IMR-90 (cell line): Measurements from ENCODE around the gene DNAJC13. TPM values are rescaled to one million over a fixed set of nuclear protein-coding genes. Genes with fewer than 3 reads are reported as not detected.

Source experiments
- ATAC-seq: fragments of 200-7000 bp; cut with Tn5 transposase; 2 replicates; pipeline ENCODE4 v1.9.1; 2020; ENCODE audit warnings: low read depth, mild to moderate bottlenecking, moderate library complexity
- BruUV-seq: library from RNA; stranded (reverse); fragments of 400-500 nt; replicated peaks from 2 replicates; lab custom pipeline; 2021; lab: Mats Ljungman, UMichigan
- CTCF ChIA-PET: fragments of 300-600 bp; formaldehyde crosslinking; extraction: SDS; loops from one replicate; lab custom pipeline; 2021; ENCODE audit warnings: antibody characterized with exemption; lab: Yijun Ruan, JAX
- POLR2A ChIA-PET: fragments of 300-600 bp; sonication (Branson Sonifier 250); formaldehyde crosslinking; loops from one replicate; lab custom pipeline; 2022; ENCODE audit warnings: antibody characterized with exemption; ENCODE audit not compliant: unreplicated experiment; lab: Charles Lee
- DNase-seq: peaks from one replicate; pipeline ENCODE4 v3.0.0; 2013
- H2AFZ ChIP-seq: replicated peaks from 2 replicates; pipeline ENCODE3; 2013; ENCODE audit warnings: low read length, mild to moderate bottlenecking; ENCODE audit not compliant: poor library complexity
- H2AK5ac ChIP-seq: 2 replicates; pipeline ENCODE4 v1.6.1; 2013; ENCODE audit warnings: low read depth, low read length, inconsistent platforms
- H2AK9ac ChIP-seq: replicated peaks from 2 replicates; pipeline ENCODE3; 2013; ENCODE audit warnings: mild to moderate bottlenecking, low read depth, low read length, moderate library complexity; ENCODE audit not compliant: poor library complexity
- H2BK120ac ChIP-seq: 2 replicates; pipeline ENCODE4 v1.6.1; 2013; ENCODE audit warnings: low read depth, low read length, inconsistent platforms
- H2BK15ac ChIP-seq: 3 replicates; pipeline ENCODE4 v1.6.1; 2013; ENCODE audit warnings: low read depth, low read length, inconsistent platforms
- H2BK20ac ChIP-seq: 2 replicates; pipeline ENCODE4 v1.6.1; 2013; ENCODE audit warnings: low read depth, mild to moderate bottlenecking, inconsistent platforms, low read length, moderate library complexity
- H2BK5ac ChIP-seq: 2 replicates; pipeline ENCODE4 v1.6.1; 2013; ENCODE audit warnings: mild to moderate bottlenecking, low read depth, low read length, inconsistent platforms; ENCODE audit not compliant: poor library complexity, severe bottlenecking
- H3K14ac ChIP-seq: replicated peaks from 2 replicates; pipeline ENCODE4 v1.6.1; 2013; ENCODE audit warnings: low read depth, low read length, inconsistent platforms
- H3K18ac ChIP-seq: 2 replicates; pipeline ENCODE4 v1.6.1; 2013; ENCODE audit warnings: low read depth, low read length, control low read depth
- H3K23ac ChIP-seq: 2 replicates; pipeline ENCODE4 v1.6.1; 2013; ENCODE audit warnings: low read depth, low read length, inconsistent platforms
- H3K27ac ChIP-seq: 2 replicates; pipeline ENCODE4 v1.5.1; 2013; ENCODE audit warnings: mild to moderate bottlenecking, control low read depth, low read length; ENCODE audit not compliant: insufficient read depth
- H3K27me3 ChIP-seq: 2 replicates; pipeline ENCODE4 v1.6.1; 2013; ENCODE audit warnings: low read length; ENCODE audit not compliant: control insufficient read depth, insufficient read depth
- H3K36me3 ChIP-seq: 2 replicates; pipeline ENCODE4 v1.6.1; 2013; ENCODE audit warnings: low read length, mixed read lengths; ENCODE audit not compliant: control insufficient read depth, insufficient read depth
- H3K4ac ChIP-seq: 2 replicates; pipeline ENCODE4 v1.6.1; 2013; ENCODE audit warnings: low read depth, low read length, inconsistent platforms
- H3K4me1 ChIP-seq: 2 replicates; pipeline ENCODE4 v1.6.1; 2013; ENCODE audit warnings: low read length, mixed read lengths; ENCODE audit not compliant: control insufficient read depth, insufficient read depth
- H3K4me2 ChIP-seq: 2 replicates; pipeline ENCODE4 v1.6.1; 2013; ENCODE audit warnings: low read depth, mild to moderate bottlenecking, control low read depth, low read length, moderate library complexity
- H3K4me3 ChIP-seq: 2 replicates; pipeline ENCODE4 v1.5.1; 2013; ENCODE audit warnings: low read depth, mild to moderate bottlenecking, control low read depth, low read length, moderate library complexity; ENCODE audit not compliant: insufficient read depth
- H3K56ac ChIP-seq: 2 replicates; pipeline ENCODE4 v1.6.1; 2013; ENCODE audit warnings: low read length, inconsistent platforms; ENCODE audit not compliant: insufficient read depth; ENCODE audit errors: extremely low read depth
- H3K79me1 ChIP-seq, 2 experiments: 2 replicates each; pipeline ENCODE4 v1.6.1; 2013; ENCODE audit warnings: low read length in 2 of 2, inconsistent platforms in 1 of 2, low read depth in 1 of 2
- H3K9ac ChIP-seq: 2 replicates; pipeline ENCODE4 v1.6.1; 2013; ENCODE audit warnings: low read depth, low read length, control low read depth
- H3K9me1 ChIP-seq: 2 replicates; pipeline ENCODE4 v1.6.1; 2013; ENCODE audit warnings: low read length, inconsistent platforms; ENCODE audit not compliant: insufficient read depth
- H3K9me3 ChIP-seq: 2 replicates; pipeline ENCODE4 v1.6.1; 2013; ENCODE audit warnings: low read length; ENCODE audit not compliant: control insufficient read depth, insufficient read depth
- H4K20me1 ChIP-seq: 2 replicates; pipeline ENCODE4 v1.6.1; 2013; ENCODE audit warnings: low read length, inconsistent platforms; ENCODE audit not compliant: insufficient read depth
- H4K5ac ChIP-seq: 2 replicates; pipeline ENCODE4 v1.6.1; 2013; ENCODE audit warnings: mild to moderate bottlenecking, low read depth, low read length, control low read depth
- H4K8ac ChIP-seq, 2 experiments: 2 replicates each; pipeline ENCODE4 v1.6.1; 2013; ENCODE audit warnings: low read depth in 2 of 2, low read length in 2 of 2, control low read depth in 1 of 2, inconsistent platforms in 1 of 2
- H4K91ac ChIP-seq: 2 replicates; pipeline ENCODE4 v1.6.1; 2013; ENCODE audit warnings: low read depth, low read length, inconsistent platforms; ENCODE audit not compliant: insufficient read depth
- BHLHE40 ChIP-seq: fragments of 150-350 bp; IDR thresholded peaks from 2 replicates; pipeline ENCODE4 v1.6.1; 2016; ENCODE audit warnings: mild to moderate bottlenecking, low read depth, low read length
- CEBPB ChIP-seq: IDR thresholded peaks from 2 replicates; pipeline ENCODE4 v1.6.1; 2012; ENCODE audit warnings: low read depth, low read length, improper control_type of control experiment
- CHD1 ChIP-seq: IDR thresholded peaks from 2 replicates; pipeline ENCODE4 v1.6.1; 2012; ENCODE audit warnings: low read depth, low read length, improper control_type of control experiment
- CTCF ChIP-seq: conservative IDR thresholded peaks from 2 replicates; pipeline ENCODE4 v1.5.1; 2012; ENCODE audit warnings: mild to moderate bottlenecking, low read depth, low read length, improper control_type of control experiment
- FOS ChIP-seq: fragments of 150-350 bp; IDR thresholded peaks from 2 replicates; pipeline ENCODE4 v1.6.1; 2016; ENCODE audit warnings: low read depth, low read length
- POLR2A ChIP-seq: IDR thresholded peaks from 2 replicates; pipeline ENCODE4 v1.6.1; 2012; ENCODE audit warnings: mild to moderate bottlenecking, low read depth, low read length
- RAD21 ChIP-seq: IDR thresholded peaks from 2 replicates; pipeline ENCODE4 v1.6.1; 2012; ENCODE audit warnings: low read length, improper control_type of control experiment
- SMC3 ChIP-seq: fragments of 150-350 bp; IDR thresholded peaks from 2 replicates; pipeline ENCODE4 v1.6.1; 2016; ENCODE audit warnings: low read depth, mild to moderate bottlenecking, antibody characterized with exemption, low read length, moderate library complexity
- WGBS, 2 experiments: methylation state at CpG; one replicate each; pipeline versions ENCODE4 v1.1.5 to v1.1.7; 2013; ENCODE audit warnings: missing lambda C conversion rate in 2 of 2; ENCODE audit not compliant: insufficient read length in 1 of 2; ENCODE audit errors: extremely low coverage in 2 of 2; 5-methylcytosine and 5-hydroxymethylcytosine counted together
- dilution Hi-C: fragments of 300-500 bp; cut with HindIII; formaldehyde crosslinking; loops from one replicate; pipeline ENCODE4 v1.14.3; 2018; ENCODE audit warnings: low sequenced_read_pairs; ENCODE audit not compliant: unreplicated experiment
- in situ Hi-C: fragments of 300-500 bp; cut with MboI; formaldehyde crosslinking; loops from 3 replicates; pipeline ENCODE4 v1.14.3; 2019; ENCODE audit warnings: low sequenced_read_pairs, inconsistent platforms, mixed read lengths
- intact Hi-C: fragments of 100-400 bp; cut with micrococcal nuclease; formaldehyde crosslinking; loops from 2 replicates; pipeline ENCODE4 v1.10.0; 2022
- polyA plus RNA-seq, 3 experiments: library from polyadenylated mRNA; depleted of rRNA; stranded (reverse); fragments of >200 nt; gene quantifications; 2 replicates each; pipeline ENCODE4 v1.2.3, GENCODE V29; 2012; ENCODE audit warnings: low replicate concordance in 1 of 3
- total RNA-seq: library from RNA; depleted of rRNA; stranded (reverse); fragments of >200 nt; gene quantifications from 2 replicates; pipeline ENCODE4 v1.2.3, GENCODE V29; 2012

The DNAJC13 gene
- total and polyA plus RNA-seq, 2 of the 4 experiments (the other 2 are of a cell fraction): 16.4 to 48.6 TPM

- Histone ChIP-seq H3K27ac (no peak overlapping the region), H3K4me2 (no peak overlapping the region), H4K5ac (no peak overlapping the region), H2BK5ac (no peak overlapping the region), H2BK20ac (no peak overlapping the region), H3K14ac (no peak overlapping the region), H3K4ac (no peak overlapping the region; the same call in 1 of the 2 replicates), H2AFZ (no peak overlapping the region), H3K23ac (no peak overlapping the region; the same call in 1 of the 2 replicates), H4K91ac (no peak overlapping the region), H2BK120ac (peak overlapping the region; percentile 11; the same call in 1 of the 2 replicates), H3K79me1 (peaks cover 13 to 23% of the 10 kb centered on the region in 2 experiments; a peak in 3 of 4 replicates), H3K9me3 (no peaks in the 10 kb centered on the region), H3K4me3 (no peak overlapping the region), H3K56ac (no peak overlapping the region), H4K20me1 (no peaks in the 10 kb centered on the region), H2AK5ac (0 out of 2 replicates have a peak overlapping the region, but pooled peaks have one; percentile 37), H4K8ac (0 out of 4 replicates have a peak overlapping the region, but pooled peaks of 1 of the 2 experiments have one; percentile 8), H3K9me1 (peaks cover 22% of the 10 kb centered on the region), H2BK15ac (no peak overlapping the region), H3K4me1 (peaks cover 27% of the 10 kb centered on the region), H2AK9ac (no peak overlapping the region), H3K9ac (no peak overlapping the region), H3K27me3 (no peaks in the 10 kb centered on the region), H3K18ac (no peak overlapping the region), H3K36me3 (peaks cover 4% of the 10 kb centered on the region)
- POLR2A ChIA-PET: no interaction called here
- intact Hi-C loops: no loop called here
- CTCF ChIA-PET: interaction anchor here (0.7 to 1.2 kb wide), 2 partner anchors 8 to 1847 kb away, joined by 3 to 4 read pairs; no protein-coding TSS in a partner anchor
- TF ChIP-seq SMC3 (no peak), CHD1 (no peak), CTCF (no peak), BHLHE40 (no peak), FOS (no peak), RAD21 (no peak), CEBPB (peak; percentile 10; the same call in 1 of the 2 replicates), POLR2A (no peak)
- no peak for ATAC-seq
- dilution Hi-C loops: loop anchor here (25.0 kb wide), 1 partner anchor 92 kb away; no protein-coding TSS in a partner anchor
- DNase-seq: no peak
- in situ Hi-C loops: no loop called here
- BruUV-seq: no TSS peak
- no CpG with 5 or more reads among the region's 3 CpGs for WGBS, 2 experiments
Measured at GRCh38 chr3:132545471-132545870, 128.2 kb downstream of the DNAJC13 start.
